Uterus (tissue), 4 donors: ENCODE data around the gene ESPNL. TPM values are rescaled to one million over a fixed set of nuclear protein-coding genes. Genes with fewer than 3 reads are reported as not detected.

Experiments
- DNase-seq, 2 donors: peaks; one replicate each; pipeline ENCODE4 v3.0.0-alpha.2; 2019 to 2020
- H3K27ac ChIP-seq, 2 donors: fragments of 200-600 bp; sonication (generic); 1 replicate in 1 of 2; 2 replicates in 1 of 2; pipeline ENCODE4 v1.5.1; 2016 to 2018
- H3K27me3 ChIP-seq, 2 donors: fragments of 200-600 bp; sonication (generic); one replicate each; pipeline ENCODE4 v1.5.1; 2018 to 2019; ENCODE audit warnings: control low read depth in 1 of 2
- H3K36me3 ChIP-seq, 2 donors: fragments of 200-600 bp; sonication (generic); one replicate each; pipeline ENCODE4 v1.5.1; 2019; ENCODE audit warnings: control low read depth in 1 of 2
- H3K4me1 ChIP-seq, 2 donors: fragments of 200-600 bp; sonication (generic); one replicate each; pipeline ENCODE4 v1.5.1; 2018 to 2019; ENCODE audit warnings: control low read depth in 1 of 2
- H3K4me3 ChIP-seq, 2 donors: fragments of 200-600 bp; sonication (generic); 1 replicate in 1 of 2; 2 replicates in 1 of 2; pipeline ENCODE4 v1.5.1; 2018 to 2019; ENCODE audit warnings: mild to moderate bottlenecking in 1 of 2
- H3K9me3 ChIP-seq, 2 donors: fragments of 200-600 bp; sonication (generic); one replicate each; pipeline ENCODE4 v1.5.1; 2019; ENCODE audit warnings: control low read depth in 1 of 2
- POLR2A ChIP-seq, 2 donors: fragments of 450-650 bp; IDR thresholded peaks; one replicate each; pipeline ENCODE4 v1.6.1; 2016; ENCODE audit warnings: antibody characterized with exemption in 2 of 2, mild to moderate bottlenecking in 1 of 2, moderate library complexity in 1 of 2
- intact Hi-C: fragments of 100-400 bp; cut with DNase I; formaldehyde crosslinking; loops from one replicate; pipeline ENCODE4 v1.15.1; 2023; ENCODE audit warnings: low total_unique reads
- total RNA-seq, 4 donors: library from RNA; depleted of rRNA in 3 of 4; stranded (reverse); fragments of >200 nt in 3 of 4; gene quantifications; one replicate each; pipeline versions ENCODE4 v1.1.0 to v1.2.4, GENCODE V29; 2014 to 2023
- TF ChIP-seq, protein P1 (sequence below), 4 experiments: fragments of 200-600 bp in 2 of 4; fragments of 450-650 bp in 2 of 4; sonication (generic) in 2 of 4; IDR thresholded peaks; one replicate each; pipeline ENCODE4 v1.5.1; 2016 to 2019; ENCODE audit warnings: antibody characterized with exemption in 4 of 4, mild to moderate bottlenecking in 2 of 4, moderate library complexity in 1 of 4
- donor health status: DM: yes; HTN: yes; CAD: no.

Gene ESPNL
- total RNA-seq, 4 donors from 2014 or later, result 0.34 to 7.7 TPM; not detected in 2

DNA sequence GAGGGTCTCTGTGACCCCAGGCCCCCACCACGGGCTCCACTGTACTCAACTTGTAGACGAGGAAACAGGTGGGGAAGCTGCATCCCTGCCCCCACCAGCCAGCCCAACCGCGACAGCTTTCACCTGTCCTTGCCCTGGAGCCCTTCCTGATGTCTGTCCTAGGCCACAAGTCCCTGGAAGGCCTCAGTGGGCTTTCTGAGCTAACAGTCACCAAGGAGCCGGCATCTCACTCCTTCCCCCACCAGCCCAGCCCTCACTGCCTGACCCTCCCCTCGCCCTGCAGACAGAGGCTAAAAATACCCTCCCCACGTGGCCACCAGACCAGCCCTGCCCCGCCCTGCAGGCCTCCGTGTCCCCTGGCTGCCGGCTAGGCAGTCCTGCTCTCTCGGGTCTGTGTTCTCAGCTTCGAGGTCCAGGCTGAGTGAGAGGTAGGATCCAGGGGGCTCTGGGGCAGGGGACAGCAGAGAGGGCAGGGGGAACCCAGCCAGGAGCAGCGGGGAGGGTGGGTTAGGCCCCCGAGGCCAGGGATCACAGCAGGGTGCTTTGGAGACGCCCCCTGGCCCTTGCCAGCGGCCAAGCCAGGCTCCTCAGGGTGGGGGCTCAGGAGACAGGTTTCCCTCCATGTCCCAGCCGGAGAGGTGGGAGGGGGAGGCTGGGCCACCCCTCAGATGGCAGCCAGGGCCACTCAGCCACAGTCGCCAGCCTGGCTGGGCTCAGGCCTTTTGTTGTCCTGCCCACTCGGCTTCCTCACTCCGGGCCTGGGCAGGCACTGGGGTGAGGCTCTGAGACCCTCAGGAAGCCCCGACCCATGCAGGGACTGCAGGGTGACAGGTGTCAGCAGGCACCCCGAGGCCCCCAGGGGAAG, 38.4 kb downstream of the ESPNL start, which contains the start of gene KLHL30:
TSS of gene KLHL30 (plus strand) at position 338 of the 865 bp plus-strand sequence. CDS start 2,087 bp downstream, outside the sequence.
- Histone ChIP-seq H3K36me3 (no peaks in the 10 kb centered on the region), H3K27ac (peak within 1 kb of the TSS in 1 of 2 donors; percentile 34), H3K9me3 (no peaks in the 10 kb centered on the region), H3K4me3 (no peak within 1 kb of the TSS), H3K27me3 (no peaks in the 10 kb centered on the region), H3K4me1 (no peaks in the 10 kb centered on the region)
- intact Hi-C loops, result no loop called here
- DNase-seq, result no peak
- TF ChIP-seq, protein P1, sequence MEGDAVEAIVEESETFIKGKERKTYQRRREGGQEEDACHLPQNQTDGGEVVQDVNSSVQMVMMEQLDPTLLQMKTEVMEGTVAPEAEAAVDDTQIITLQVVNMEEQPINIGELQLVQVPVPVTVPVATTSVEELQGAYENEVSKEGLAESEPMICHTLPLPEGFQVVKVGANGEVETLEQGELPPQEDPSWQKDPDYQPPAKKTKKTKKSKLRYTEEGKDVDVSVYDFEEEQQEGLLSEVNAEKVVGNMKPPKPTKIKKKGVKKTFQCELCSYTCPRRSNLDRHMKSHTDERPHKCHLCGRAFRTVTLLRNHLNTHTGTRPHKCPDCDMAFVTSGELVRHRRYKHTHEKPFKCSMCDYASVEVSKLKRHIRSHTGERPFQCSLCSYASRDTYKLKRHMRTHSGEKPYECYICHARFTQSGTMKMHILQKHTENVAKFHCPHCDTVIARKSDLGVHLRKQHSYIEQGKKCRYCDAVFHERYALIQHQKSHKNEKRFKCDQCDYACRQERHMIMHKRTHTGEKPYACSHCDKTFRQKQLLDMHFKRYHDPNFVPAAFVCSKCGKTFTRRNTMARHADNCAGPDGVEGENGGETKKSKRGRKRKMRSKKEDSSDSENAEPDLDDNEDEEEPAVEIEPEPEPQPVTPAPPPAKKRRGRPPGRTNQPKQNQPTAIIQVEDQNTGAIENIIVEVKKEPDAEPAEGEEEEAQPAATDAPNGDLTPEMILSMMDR (IDR thresholded peaks at IDR 0.05), result no peak
- no peak for TF ChIP-seq POLR2A (IDR thresholded peaks at IDR 0.05)

DNA sequence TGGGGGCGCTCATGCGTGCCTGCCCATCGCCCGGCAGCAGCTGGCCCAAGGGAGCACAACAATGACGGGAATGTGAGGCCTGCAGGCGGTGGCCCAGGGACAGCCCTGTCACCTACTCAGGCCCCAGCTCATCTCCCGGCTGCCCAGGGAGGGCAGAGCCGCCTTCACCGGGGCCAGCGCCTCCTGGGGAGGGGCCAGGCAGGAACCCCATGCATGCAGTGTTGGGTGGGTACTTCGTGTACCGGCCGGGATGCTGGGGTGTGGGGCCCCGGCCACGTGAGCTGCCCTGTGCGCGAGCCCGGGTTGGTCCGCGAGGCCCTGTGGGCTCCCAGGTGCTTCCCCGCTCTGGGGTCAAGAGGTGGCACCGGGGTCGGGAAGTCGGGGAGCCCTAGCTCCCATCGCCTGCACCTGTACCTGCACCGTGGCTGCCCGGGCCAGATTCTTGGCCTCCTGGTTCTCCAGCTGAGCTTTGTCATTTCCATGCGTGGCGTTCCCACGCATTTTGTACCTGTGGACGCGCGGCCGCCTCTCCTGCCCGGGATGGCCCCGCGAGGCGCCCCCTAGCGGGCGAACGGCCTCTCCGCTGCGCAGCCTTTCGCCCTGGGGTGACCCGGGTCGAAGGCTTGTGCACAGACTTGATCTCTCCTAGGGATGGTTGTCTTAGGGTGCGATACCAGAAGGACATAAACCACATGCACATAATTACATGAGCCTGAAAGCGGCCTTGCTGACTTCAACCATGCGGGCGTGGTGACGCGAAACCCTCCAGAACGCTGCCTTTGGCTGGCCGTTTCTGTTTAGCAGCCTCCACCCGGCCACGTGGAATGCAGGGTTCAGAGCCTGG, 39.3 kb downstream of the ESPNL start:
- Histone ChIP-seq H3K36me3 (no peaks in the 10 kb centered on the region), H3K27me3 (no peaks in the 10 kb centered on the region), H3K9me3 (no peaks in the 10 kb centered on the region), H3K27ac (no peak overlapping the region), H3K4me3 (no peak overlapping the region), H3K4me1 (no peaks in the 10 kb centered on the region)
- intact Hi-C loops, result no loop called here
- DNase-seq, result no peak
- TF ChIP-seq POLR2A (IDR thresholded peaks at IDR 0.05), result no peak
- TF ChIP-seq, protein P1 (IDR thresholded peaks at IDR 0.05), result peak in 3 of 4 experiments; percentile 8 to 20 (median 9)

DNA sequence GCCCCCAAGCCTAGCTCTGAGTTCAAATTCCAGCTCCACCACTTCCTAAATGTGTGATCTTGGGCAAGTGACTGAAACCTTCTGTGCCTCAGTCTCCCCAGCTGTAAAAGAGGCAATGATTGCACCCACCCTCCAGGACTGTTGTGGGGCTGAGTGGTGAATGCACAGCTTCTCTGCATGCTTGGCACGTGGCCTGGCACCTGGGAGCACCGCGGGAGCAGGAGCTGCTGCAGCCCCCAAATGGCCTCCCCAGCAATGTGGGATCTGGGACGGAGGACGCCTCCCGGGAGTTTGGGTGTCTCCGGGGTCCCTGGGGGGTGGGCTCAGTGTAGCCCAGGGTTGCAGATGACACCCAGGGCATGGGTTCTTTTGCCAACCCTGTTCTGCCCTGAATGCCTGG, 39.9 kb downstream of the ESPNL start:
- Histone ChIP-seq H3K36me3 (no peaks in the 10 kb centered on the region), H3K27ac (no peak overlapping the region), H3K9me3 (no peaks in the 10 kb centered on the region), H3K4me3 (no peak overlapping the region), H3K4me1 (no peaks in the 10 kb centered on the region), H3K27me3 (no peaks in the 10 kb centered on the region)
- no peak for TF ChIP-seq POLR2A (IDR thresholded peaks at IDR 0.05)
- TF ChIP-seq, protein P1 (IDR thresholded peaks at IDR 0.05), result no peak
- intact Hi-C loops, result no loop called here
- DNase-seq, result no peak

DNA sequence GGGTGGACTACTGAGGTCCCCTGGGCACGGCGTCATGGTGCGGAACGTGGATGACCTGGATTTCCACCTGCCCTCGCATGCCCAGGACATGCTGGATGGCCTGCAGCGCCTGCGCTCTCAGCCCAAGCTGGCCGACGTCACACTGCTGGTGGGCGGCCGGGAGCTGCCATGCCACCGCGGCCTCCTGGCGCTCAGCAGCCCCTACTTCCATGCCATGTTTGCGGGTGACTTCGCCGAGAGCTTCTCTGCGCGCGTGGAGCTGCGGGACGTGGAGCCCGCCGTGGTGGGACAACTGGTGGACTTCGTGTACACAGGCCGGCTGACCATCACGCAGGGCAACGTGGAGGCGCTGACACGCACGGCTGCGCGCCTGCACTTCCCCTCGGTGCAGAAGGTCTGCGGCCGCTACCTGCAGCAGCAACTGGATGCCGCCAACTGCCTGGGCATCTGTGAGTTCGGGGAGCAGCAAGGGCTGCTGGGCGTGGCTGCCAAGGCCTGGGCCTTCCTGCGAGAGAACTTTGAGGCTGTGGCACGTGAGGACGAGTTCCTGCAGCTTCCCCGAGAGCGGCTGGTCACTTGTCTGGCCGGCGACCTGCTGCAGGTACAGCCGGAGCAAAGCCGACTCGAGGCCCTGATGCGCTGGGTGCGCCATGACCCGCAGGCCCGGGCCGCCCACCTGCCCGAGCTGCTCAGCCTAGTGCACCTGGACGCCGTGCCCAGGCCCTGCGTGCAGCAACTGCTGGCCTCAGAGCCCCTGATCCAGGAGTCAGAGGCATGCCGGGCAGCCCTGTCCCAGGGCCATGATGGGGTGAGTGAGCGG, 40.8 kb downstream of the ESPNL start:
- DNase-seq, result no peak
- H3K4me1 ChIP-seq, result no peaks in the 10 kb centered on the region
- no peaks in the 10 kb centered on the region for H3K27me3 ChIP-seq
- no peak overlapping the region for H3K4me3 ChIP-seq
- no peaks in the 10 kb centered on the region for H3K9me3 ChIP-seq
- TF ChIP-seq, protein P1 (IDR thresholded peaks at IDR 0.05), result no peak
- no peak for TF ChIP-seq POLR2A (IDR thresholded peaks at IDR 0.05)
- intact Hi-C loops, result no loop called here
- H3K27ac ChIP-seq, result no peak overlapping the region
- no peaks in the 10 kb centered on the region for H3K36me3 ChIP-seq
